IMR-90 (cell line): Measurements from ENCODE around the gene PRR19. TPM values are rescaled to one million over a fixed set of nuclear protein-coding genes. Genes with fewer than 3 reads are reported as not detected.

Experiments used
- ATAC-seq: fragments of 200-7000 bp; cut with Tn5 transposase; 2 replicates; pipeline ENCODE4 v1.9.1; 2020; ENCODE audit warnings: low read depth, mild to moderate bottlenecking, moderate library complexity
- BruUV-seq: library from RNA; stranded (reverse); fragments of 400-500 nt; replicated peaks from 2 replicates; lab custom pipeline; 2021; lab: Mats Ljungman, UMichigan
- CTCF ChIA-PET: fragments of 300-600 bp; formaldehyde crosslinking; extraction: SDS; loops from one replicate; lab custom pipeline; 2021; ENCODE audit warnings: antibody characterized with exemption; lab: Yijun Ruan, JAX
- POLR2A ChIA-PET: fragments of 300-600 bp; sonication (Branson Sonifier 250); formaldehyde crosslinking; loops from one replicate; lab custom pipeline; 2022; ENCODE audit warnings: antibody characterized with exemption; ENCODE audit not compliant: unreplicated experiment; lab: Charles Lee
- DNase-seq: peaks from one replicate; pipeline ENCODE4 v3.0.0; 2013
- H2AFZ ChIP-seq: replicated peaks from 2 replicates; pipeline ENCODE3; 2013; ENCODE audit warnings: low read length, mild to moderate bottlenecking; ENCODE audit not compliant: poor library complexity
- H2AK5ac ChIP-seq: 2 replicates; pipeline ENCODE4 v1.6.1; 2013; ENCODE audit warnings: low read depth, low read length, inconsistent platforms
- H2AK9ac ChIP-seq: replicated peaks from 2 replicates; pipeline ENCODE3; 2013; ENCODE audit warnings: mild to moderate bottlenecking, low read depth, low read length, moderate library complexity; ENCODE audit not compliant: poor library complexity
- H2BK120ac ChIP-seq: 2 replicates; pipeline ENCODE4 v1.6.1; 2013; ENCODE audit warnings: low read depth, low read length, inconsistent platforms
- H2BK15ac ChIP-seq: 3 replicates; pipeline ENCODE4 v1.6.1; 2013; ENCODE audit warnings: low read depth, low read length, inconsistent platforms
- H2BK20ac ChIP-seq: 2 replicates; pipeline ENCODE4 v1.6.1; 2013; ENCODE audit warnings: low read depth, mild to moderate bottlenecking, inconsistent platforms, low read length, moderate library complexity
- H2BK5ac ChIP-seq: 2 replicates; pipeline ENCODE4 v1.6.1; 2013; ENCODE audit warnings: mild to moderate bottlenecking, low read depth, low read length, inconsistent platforms; ENCODE audit not compliant: poor library complexity, severe bottlenecking
- H3K14ac ChIP-seq: replicated peaks from 2 replicates; pipeline ENCODE4 v1.6.1; 2013; ENCODE audit warnings: low read depth, low read length, inconsistent platforms
- H3K18ac ChIP-seq: 2 replicates; pipeline ENCODE4 v1.6.1; 2013; ENCODE audit warnings: low read depth, low read length, control low read depth
- H3K23ac ChIP-seq: 2 replicates; pipeline ENCODE4 v1.6.1; 2013; ENCODE audit warnings: low read depth, low read length, inconsistent platforms
- H3K27ac ChIP-seq: 2 replicates; pipeline ENCODE4 v1.5.1; 2013; ENCODE audit warnings: mild to moderate bottlenecking, control low read depth, low read length; ENCODE audit not compliant: insufficient read depth
- H3K27me3 ChIP-seq: 2 replicates; pipeline ENCODE4 v1.6.1; 2013; ENCODE audit warnings: low read length; ENCODE audit not compliant: control insufficient read depth, insufficient read depth
- H3K36me3 ChIP-seq: 2 replicates; pipeline ENCODE4 v1.6.1; 2013; ENCODE audit warnings: low read length, mixed read lengths; ENCODE audit not compliant: control insufficient read depth, insufficient read depth
- H3K4ac ChIP-seq: 2 replicates; pipeline ENCODE4 v1.6.1; 2013; ENCODE audit warnings: low read depth, low read length, inconsistent platforms
- H3K4me1 ChIP-seq: 2 replicates; pipeline ENCODE4 v1.6.1; 2013; ENCODE audit warnings: low read length, mixed read lengths; ENCODE audit not compliant: control insufficient read depth, insufficient read depth
- H3K4me2 ChIP-seq: 2 replicates; pipeline ENCODE4 v1.6.1; 2013; ENCODE audit warnings: low read depth, mild to moderate bottlenecking, control low read depth, low read length, moderate library complexity
- H3K4me3 ChIP-seq: 2 replicates; pipeline ENCODE4 v1.5.1; 2013; ENCODE audit warnings: low read depth, mild to moderate bottlenecking, control low read depth, low read length, moderate library complexity; ENCODE audit not compliant: insufficient read depth
- H3K56ac ChIP-seq: 2 replicates; pipeline ENCODE4 v1.6.1; 2013; ENCODE audit warnings: low read length, inconsistent platforms; ENCODE audit not compliant: insufficient read depth; ENCODE audit errors: extremely low read depth
- H3K79me1 ChIP-seq, 2 experiments: 2 replicates each; pipeline ENCODE4 v1.6.1; 2013; ENCODE audit warnings: low read length in 2 of 2, inconsistent platforms in 1 of 2, low read depth in 1 of 2
- H3K9ac ChIP-seq: 2 replicates; pipeline ENCODE4 v1.6.1; 2013; ENCODE audit warnings: low read depth, low read length, control low read depth
- H3K9me1 ChIP-seq: 2 replicates; pipeline ENCODE4 v1.6.1; 2013; ENCODE audit warnings: low read length, inconsistent platforms; ENCODE audit not compliant: insufficient read depth
- H3K9me3 ChIP-seq: 2 replicates; pipeline ENCODE4 v1.6.1; 2013; ENCODE audit warnings: low read length; ENCODE audit not compliant: control insufficient read depth, insufficient read depth
- H4K20me1 ChIP-seq: 2 replicates; pipeline ENCODE4 v1.6.1; 2013; ENCODE audit warnings: low read length, inconsistent platforms; ENCODE audit not compliant: insufficient read depth
- H4K5ac ChIP-seq: 2 replicates; pipeline ENCODE4 v1.6.1; 2013; ENCODE audit warnings: mild to moderate bottlenecking, low read depth, low read length, control low read depth
- H4K8ac ChIP-seq, 2 experiments: 2 replicates each; pipeline ENCODE4 v1.6.1; 2013; ENCODE audit warnings: low read depth in 2 of 2, low read length in 2 of 2, control low read depth in 1 of 2, inconsistent platforms in 1 of 2
- H4K91ac ChIP-seq: 2 replicates; pipeline ENCODE4 v1.6.1; 2013; ENCODE audit warnings: low read depth, low read length, inconsistent platforms; ENCODE audit not compliant: insufficient read depth
- BHLHE40 ChIP-seq: fragments of 150-350 bp; IDR thresholded peaks from 2 replicates; pipeline ENCODE4 v1.6.1; 2016; ENCODE audit warnings: mild to moderate bottlenecking, low read depth, low read length
- CEBPB ChIP-seq: IDR thresholded peaks from 2 replicates; pipeline ENCODE4 v1.6.1; 2012; ENCODE audit warnings: low read depth, low read length, improper control_type of control experiment
- CHD1 ChIP-seq: IDR thresholded peaks from 2 replicates; pipeline ENCODE4 v1.6.1; 2012; ENCODE audit warnings: low read depth, low read length, improper control_type of control experiment
- CTCF ChIP-seq: conservative IDR thresholded peaks from 2 replicates; pipeline ENCODE4 v1.5.1; 2012; ENCODE audit warnings: mild to moderate bottlenecking, low read depth, low read length, improper control_type of control experiment
- ELK1 ChIP-seq: fragments of 150-350 bp; IDR thresholded peaks from 2 replicates; pipeline ENCODE4 v1.6.1; 2016; ENCODE audit warnings: low read depth, mild to moderate bottlenecking, low read length, moderate library complexity, borderline replicate concordance
- FOS ChIP-seq: fragments of 150-350 bp; IDR thresholded peaks from 2 replicates; pipeline ENCODE4 v1.6.1; 2016; ENCODE audit warnings: low read depth, low read length
- MAFK ChIP-seq: IDR thresholded peaks from 2 replicates; pipeline ENCODE4 v1.6.1; 2012; ENCODE audit warnings: low read depth, low read length, improper control_type of control experiment
- MAZ ChIP-seq: IDR thresholded peaks from 2 replicates; pipeline ENCODE4 v1.6.1; 2012; ENCODE audit warnings: low read depth, mild to moderate bottlenecking, low read length, improper control_type of control experiment, moderate library complexity, borderline replicate concordance
- MXI1 ChIP-seq: IDR thresholded peaks from 2 replicates; pipeline ENCODE4 v1.6.1; 2012; ENCODE audit warnings: low read depth, mild to moderate bottlenecking, low read length, moderate library complexity, borderline replicate concordance
- NFE2L2 ChIP-seq: fragments of 150-350 bp; IDR thresholded peaks from 2 replicates; pipeline ENCODE4 v1.6.1; 2016; ENCODE audit warnings: low read depth, mild to moderate bottlenecking, low read length
- POLR2A ChIP-seq: IDR thresholded peaks from 2 replicates; pipeline ENCODE4 v1.6.1; 2012; ENCODE audit warnings: mild to moderate bottlenecking, low read depth, low read length
- RAD21 ChIP-seq: IDR thresholded peaks from 2 replicates; pipeline ENCODE4 v1.6.1; 2012; ENCODE audit warnings: low read length, improper control_type of control experiment
- RCOR1 ChIP-seq: IDR thresholded peaks from 2 replicates; pipeline ENCODE4 v1.6.1; 2012; ENCODE audit warnings: mild to moderate bottlenecking, low read length, improper control_type of control experiment; ENCODE audit not compliant: insufficient replicate concordance
- RFX5 ChIP-seq: IDR thresholded peaks from 2 replicates; pipeline ENCODE4 v1.8.0; 2012; ENCODE audit warnings: low read depth, mild to moderate bottlenecking, low read length, moderate library complexity
- SMC3 ChIP-seq: fragments of 150-350 bp; IDR thresholded peaks from 2 replicates; pipeline ENCODE4 v1.6.1; 2016; ENCODE audit warnings: low read depth, mild to moderate bottlenecking, antibody characterized with exemption, low read length, moderate library complexity
- USF2 ChIP-seq: fragments of 150-350 bp; IDR thresholded peaks from 2 replicates; pipeline ENCODE4 v1.6.1; 2017; ENCODE audit warnings: mild to moderate bottlenecking, antibody characterized with exemption, low read length, low read depth
- WGBS, 2 experiments: methylation state at CpG; one replicate each; pipeline versions ENCODE4 v1.1.5 to v1.1.7; 2013; ENCODE audit warnings: missing lambda C conversion rate in 2 of 2; ENCODE audit not compliant: insufficient read length in 1 of 2; ENCODE audit errors: extremely low coverage in 2 of 2; 5-methylcytosine and 5-hydroxymethylcytosine counted together
- dilution Hi-C: fragments of 300-500 bp; cut with HindIII; formaldehyde crosslinking; loops from one replicate; pipeline ENCODE4 v1.14.3; 2018; ENCODE audit warnings: low sequenced_read_pairs; ENCODE audit not compliant: unreplicated experiment
- in situ Hi-C: fragments of 300-500 bp; cut with MboI; formaldehyde crosslinking; loops from 3 replicates; pipeline ENCODE4 v1.14.3; 2019; ENCODE audit warnings: low sequenced_read_pairs, inconsistent platforms, mixed read lengths
- intact Hi-C: fragments of 100-400 bp; cut with micrococcal nuclease; formaldehyde crosslinking; loops from 2 replicates; pipeline ENCODE4 v1.10.0; 2022
- polyA plus RNA-seq, 3 experiments: library from polyadenylated mRNA; depleted of rRNA; stranded (reverse); fragments of >200 nt; gene quantifications; 2 replicates each; pipeline ENCODE4 v1.2.3, GENCODE V29; 2012; ENCODE audit warnings: low replicate concordance in 1 of 3
- total RNA-seq: library from RNA; depleted of rRNA; stranded (reverse); fragments of >200 nt; gene quantifications from 2 replicates; pipeline ENCODE4 v1.2.3, GENCODE V29; 2012

The PRR19 gene
- total and polyA plus RNA-seq, 2 of the 4 experiments (the other 2 are of a cell fraction): 0.36 to 1.6 TPM

- POLR2A ChIA-PET: no interaction called here
- Histone ChIP-seq H4K5ac (no peak overlapping the region), H3K27me3 (no peaks in the 10 kb centered on the region), H3K36me3 (peaks cover 59% of the 10 kb centered on the region), H2BK5ac (no peak overlapping the region), H3K14ac (no peak overlapping the region), H2AK9ac (no peak overlapping the region), H2AFZ (no peak overlapping the region), H4K20me1 (peaks cover 10% of the 10 kb centered on the region), H3K4me1 (no peaks in the 10 kb centered on the region), H3K18ac (no peak overlapping the region), H3K56ac (no peak overlapping the region), H3K79me1 (peaks cover 3 to 4% of the 10 kb centered on the region in 2 experiments; a peak in 2 of 4 replicates), H3K4me3 (no peak overlapping the region), H3K27ac (no peak overlapping the region), H3K4me2 (no peak overlapping the region), H3K9me3 (no peaks in the 10 kb centered on the region), H4K91ac (no peak overlapping the region), H2BK20ac (no peak overlapping the region), H3K9ac (no peak overlapping the region), H4K8ac (no peak overlapping the region), H2BK120ac (no peak overlapping the region), H2AK5ac (no peak overlapping the region), H3K4ac (no peak overlapping the region), H2BK15ac (no peak overlapping the region), H3K23ac (no peak overlapping the region), H3K9me1 (0 out of 2 replicates have a peak, but pooled peaks cover 3% of the 10 kb centered on the region)
- dilution Hi-C loops (no loop called here), intact Hi-C loops (loop anchor here (5.0 kb wide), 1 partner anchor 162 kb away; the partner anchor contains the start of gene POU2F2), in situ Hi-C loops (no loop called here)
- no TSS peak for BruUV-seq
- no peak for DNase-seq
- no peak for ATAC-seq
- WGBS, 2 experiments: 95% methylated on average over 8 of the region's 24 CpGs; no CpG with 5 or more reads in 1 of the 2 experiments
- CTCF ChIA-PET: no interaction called here
- TF ChIP-seq FOS: no peak
- no peak for TF ChIP-seq RCOR1
- TF ChIP-seq CHD1: no peak
- TF ChIP-seq SMC3: no peak
- TF ChIP-seq POLR2A: no peak
- TF ChIP-seq MXI1: no peak
- TF ChIP-seq CTCF: no peak
- TF ChIP-seq RAD21: no peak
- TF ChIP-seq MAFK: no peak
- no peak for TF ChIP-seq MAZ
- no peak for TF ChIP-seq BHLHE40
- no peak for TF ChIP-seq CEBPB
- no peak for TF ChIP-seq RFX5
- TF ChIP-seq ELK1: no peak
- no peak for TF ChIP-seq NFE2L2
- TF ChIP-seq USF2: no peak
Observed at GRCh38 chr19:42294471-42295137, 7.3 kb upstream of the PRR19 start.
